GM12878 (cell line): Measurements from ENCODE around the gene ARPC1B. TPM values are rescaled to one million over a fixed set of nuclear protein-coding genes. Genes with fewer than 3 reads are reported as not detected.

ENCODE experiments used
- ATAC-seq: fragments of 200-7000 bp; cut with Tn5 transposase; 3 replicates; pipeline ENCODE4 v1.9.1; 2020; ENCODE audit warnings: mild to moderate bottlenecking, moderate library complexity
- BruUV-seq: library from RNA; stranded (reverse); fragments of 400-500 nt; replicated peaks from 2 replicates; lab custom pipeline; 2021; lab: Mats Ljungman, UMichigan
- CTCF ChIA-PET: fragments of 300-600 bp; sonication (Branson Sonifier 250); formaldehyde crosslinking; extraction: SDS; loops from one replicate; lab custom pipeline; 2021; ENCODE audit warnings: inconsistent platforms; lab: Yijun Ruan, JAX
- POLR2A ChIA-PET: fragments of 350-600 bp; formaldehyde crosslinking; extraction: SDS; loops from one replicate; lab custom pipeline; 2021; ENCODE audit warnings: inconsistent platforms; lab: Charles Lee
- RAD21 ChIA-PET: fragments of 300-600 bp; sonication (Branson Sonifier 250); formaldehyde crosslinking; loops from one replicate; lab custom pipeline; 2023; ENCODE audit warnings: antibody characterized with exemption; ENCODE audit not compliant: unreplicated experiment; lab: Charles Lee
- SMC1A ChIA-PET: fragments of 300-600 bp; sonication (Branson Sonifier 250); formaldehyde crosslinking; loops from one replicate; lab custom pipeline; 2023; ENCODE audit not compliant: unreplicated experiment, uncharacterized antibody; lab: Charles Lee
- DNase-seq: peaks from one replicate; pipeline ENCODE4 v3.0.0-alpha.2; 2011; ENCODE audit warnings: low read depth, low spot score
- FAIRE-seq: peaks from 3 replicates; lab custom pipeline; 2011; peaks lifted over from hg19 to GRCh38; lab: Jason Lieb, UNC
- H2AFZ ChIP-seq: 2 replicates; pipeline ENCODE4 v1.6.0; 2011; ENCODE audit warnings: low read depth, low read length, control low read depth; ENCODE audit not compliant: control insufficient read depth
- H3K27ac ChIP-seq: 2 replicates; pipeline ENCODE4 v1.5.1; 2011; ENCODE audit warnings: control low read depth; ENCODE audit not compliant: control insufficient read depth, insufficient read depth
- H3K27me3 ChIP-seq, 2 experiments: replicated peaks in 1 of 2; 2 replicates each; pipeline versions ENCODE4 v1.6.0 to v1.6.1; 2011; ENCODE audit warnings: low read length in 1 of 2; ENCODE audit not compliant: control insufficient read depth in 2 of 2, insufficient read depth in 2 of 2
- H3K36me3 ChIP-seq, 2 experiments: 2 replicates each; pipeline ENCODE4 v1.5.1; 2011; ENCODE audit warnings: low read length in 1 of 2; ENCODE audit not compliant: control insufficient read depth in 2 of 2, insufficient read depth in 2 of 2
- H3K4me1 ChIP-seq: 2 replicates; pipeline ENCODE4 v1.6.1; 2011; ENCODE audit warnings: mild to moderate bottlenecking, low read length, moderate library complexity, mixed read lengths; ENCODE audit not compliant: control insufficient read depth, insufficient read depth
- H3K4me2 ChIP-seq: 2 replicates; pipeline ENCODE4 v1.6.0; 2011; ENCODE audit warnings: control low read depth; ENCODE audit not compliant: control insufficient read depth, insufficient read depth
- H3K4me3 ChIP-seq: fragments of 200-600 bp; sonication (generic); 2 replicates; pipeline ENCODE4 v1.5.1; 2016
- H3K79me2 ChIP-seq: 2 replicates; pipeline ENCODE4 v1.6.0; 2011; ENCODE audit warnings: low read length; ENCODE audit not compliant: control insufficient read depth, insufficient read depth
- H3K9ac ChIP-seq: 2 replicates; pipeline ENCODE4 v1.8.0; 2011; ENCODE audit warnings: low read length, control low read depth, mixed read lengths; ENCODE audit not compliant: control insufficient read depth, insufficient read depth
- H3K9me3 ChIP-seq: replicated peaks from 3 replicates; pipeline ENCODE4 v1.5.1; 2011; ENCODE audit warnings: mild to moderate bottlenecking, low read length; ENCODE audit not compliant: control insufficient read depth, insufficient read depth
- H4K20me1 ChIP-seq: 2 replicates; pipeline ENCODE4 v1.6.0; 2011; ENCODE audit not compliant: control insufficient read depth, insufficient read depth
- ATF7 ChIP-seq: fragments of 450-650 bp; IDR thresholded peaks from 2 replicates; pipeline ENCODE4 v1.6.1; 2016; ENCODE audit warnings: low read depth, mild to moderate bottlenecking
- CBFB ChIP-seq: IDR thresholded peaks from 2 replicates; pipeline ENCODE4 v1.6.1; 2016; ENCODE audit warnings: antibody characterized with exemption, low read depth
- CHD1 ChIP-seq: IDR thresholded peaks from 2 replicates; pipeline ENCODE4 v1.6.1; 2012; ENCODE audit warnings: low read depth, low read length, improper control_type of control experiment
- DPF2 ChIP-seq: fragments of 450-650 bp; IDR thresholded peaks from 2 replicates; pipeline ENCODE4 v1.6.1; 2017; ENCODE audit warnings: mild to moderate bottlenecking
- HDAC6 ChIP-seq: fragments of 200-600 bp; sonication (generic); IDR thresholded peaks from one replicate; pipeline ENCODE4 v1.8.0; 2017; ENCODE audit warnings: antibody characterized with exemption; ENCODE audit not compliant: unreplicated experiment
- IKZF2 ChIP-seq, 2 experiments: fragments of 450-650 bp; IDR thresholded peaks; 2 replicates each; pipeline ENCODE4 v1.6.1; 2017; ENCODE audit warnings: mild to moderate bottlenecking in 2 of 2, moderate library complexity in 2 of 2
- LARP7 ChIP-seq: fragments of 450-650 bp; IDR thresholded peaks from 2 replicates; pipeline ENCODE4 v1.6.1; 2017; ENCODE audit warnings: mild to moderate bottlenecking
- PAX8 ChIP-seq: fragments of 450-650 bp; IDR thresholded peaks from 2 replicates; pipeline ENCODE4 v1.6.1; 2017; ENCODE audit warnings: mild to moderate bottlenecking, moderate library complexity
- POLR2AphosphoS5 ChIP-seq: IDR thresholded peaks from 2 replicates; pipeline ENCODE4 v1.6.1; 2011; ENCODE audit warnings: mild to moderate bottlenecking, low read length, inconsistent platforms
- SIN3A ChIP-seq: IDR thresholded peaks from 2 replicates; pipeline ENCODE4 v1.6.1; 2012; ENCODE audit warnings: low read depth, low read length, improper control_type of control experiment
- SPI1 ChIP-seq: IDR thresholded peaks from 2 replicates; pipeline ENCODE4 v1.6.1; 2011; ENCODE audit warnings: low read depth, mild to moderate bottlenecking, low read length, moderate library complexity, borderline replicate concordance; ENCODE audit not compliant: insufficient read depth
- TARDBP ChIP-seq: IDR thresholded peaks from 2 replicates; pipeline ENCODE4 v1.6.1; 2016; ENCODE audit warnings: borderline replicate concordance
- TCF12 ChIP-seq: IDR thresholded peaks from 2 replicates; pipeline ENCODE4 v1.6.1; 2011; ENCODE audit warnings: low read depth, mild to moderate bottlenecking, low read length
- ZBTB11 ChIP-seq: fragments of 450-650 bp; formaldehyde crosslinking; IDR thresholded peaks from 2 replicates; pipeline ENCODE4 v1.5.0; 2022; ENCODE audit warnings: mild to moderate bottlenecking, missing genetic modification characterization
- ZNF217 ChIP-seq: fragments of 450-650 bp; IDR thresholded peaks from 2 replicates; pipeline ENCODE4 v1.6.1; 2017; ENCODE audit warnings: antibody characterized with exemption, mild to moderate bottlenecking
- WGBS: methylation state at CpG from one replicate; pipeline ENCODE4 v1.1.6; 2016; ENCODE audit warnings: low lambda C conversion rate; ENCODE audit not compliant: insufficient replicate concordance, insufficient coverage; ENCODE audit errors: missing lambda C conversion rate; 5-methylcytosine and 5-hydroxymethylcytosine counted together
- in situ Hi-C: fragments of 300-500 bp; cut with MboI; formaldehyde crosslinking; loops from 9 replicates; pipeline ENCODE4 v1.14.3; 2018; ENCODE audit warnings: mixed read lengths
- intact Hi-C: fragments of 100-400 bp; cut with micrococcal nuclease; formaldehyde crosslinking; loops from one replicate; pipeline ENCODE4 v1.14.2; 2022; ENCODE audit not compliant: unreplicated experiment
- polyA plus RNA-seq, 11 experiments: library from polyadenylated mRNA; depleted of rRNA in 4 of 11; unstranded in 6 of 11; stranded (reverse) in 5 of 11; fragments of >200 nt; fragmentation: Nextera tagmentation in 4 of 11; fragmentation: Illumina TruSeq in 1 of 11; extraction: Ambion mirVana in 4 of 11; extraction: Trizol in 1 of 11; gene quantifications; 1 replicate in 1 of 11; 2 replicates in 10 of 11; pipeline versions ENCODE4 v1.2.1 to v1.2.3, GENCODE V29; 2011 to 2016; ENCODE audit warnings: inconsistent platforms in 2 of 11, missing spikeins in 2 of 11, low read depth in 1 of 11
- total RNA-seq, 4 experiments: library from RNA; depleted of rRNA in 3 of 4; stranded (reverse); fragments of >200 nt in 3 of 4; fragmentation: Illumina TruSeq in 1 of 4; extraction: Trizol in 1 of 4; gene quantifications; 2 replicates each; pipeline versions ENCODE4 v1.2.1 to v1.2.3, GENCODE V29; 2013 to 2021
- TF ChIP-seq, protein P1 (sequence below): fragments of 450-650 bp; IDR thresholded peaks from 2 replicates; pipeline ENCODE4 v1.6.1; 2016; ENCODE audit warnings: mild to moderate bottlenecking

ARPC1B gene
- total and polyA plus RNA-seq, 10 of the 15 experiments (the other 5 are each of a cell fraction or from before 2014, with no cell fraction given), result 14.1 to 762 (median 387) TPM

GRCh38 chr7:99375070-99375807 is 709 bp downstream of the ARPC1B start:
- FAIRE-seq, result no peak
- intact Hi-C loops (no loop called here), in situ Hi-C loops (no loop called here)
- Histone ChIP-seq H3K79me2 (peaks cover 46% of the 10 kb centered on the region), H3K27me3 (no peaks in the 10 kb centered on the region), H3K9me3 (no peaks in the 10 kb centered on the region), H3K4me1 (peaks cover 30% of the 10 kb centered on the region), H3K36me3 (peaks cover 0 to 7% of the 10 kb centered on the region in 2 experiments; a peak in 3 of 4 replicates), H3K4me2 (peak overlapping the region; percentile 94), H3K4me3 (peak overlapping the region; percentile 96), H2AFZ (no peak overlapping the region), H3K27ac (peak overlapping the region; percentile 85), H3K9ac (peak overlapping the region; percentile 73), H4K20me1 (no peaks in the 10 kb centered on the region; the same call in 1 of the 2 replicates)
- DNase-seq, result no peak
- SMC1A ChIA-PET, result no interaction called here
- CTCF ChIA-PET, result interaction anchor here (1.2 to 1.4 kb wide), 2 partner anchors 12 to 33 kb away, joined by 4 to 7 read pairs; partner anchors contain the start of genes BUD31 and PDAP1
- 2% methylated on average over 38 of the region's 58 CpGs for WGBS
- no TSS peak for BruUV-seq
- peak; percentile 70 for ATAC-seq
- RAD21 ChIA-PET, result interaction anchor here (1.6 kb wide), 1 partner anchor 33 kb away, joined by 8 read pairs; the partner anchor contains the start of genes BUD31 and PDAP1
- POLR2A ChIA-PET, result interaction anchor here (0.5 to 1.8 kb wide), 11 partner anchors 12 to 836 kb away, joined by 3 to 9 read pairs (median 4); partner anchors contain the start of genes ARPC1A, BUD31 and PDAP1
- TF ChIP-seq ATF7 (no peak), IKZF2 (IDR thresholded peaks at IDR 0.05) (peak in 1 of 2 experiments; percentile 11; a peak in 1 of 4 replicates), SIN3A (0 out of 2 replicates have a peak, but pooled peaks have one; percentile 43), DPF2 (peak; percentile 59), POLR2AphosphoS5 (peak; percentile 60), ZNF217 (peak; percentile 79; the same call in 1 of the 2 replicates), ZBTB11 (CRISPR knock-in tag) (no peak), LARP7 (peak; percentile 92), HDAC6 (no peak), SPI1 (peak; percentile 45; the same call in 1 of the 2 replicates), CBFB (0 out of 2 replicates have a peak, but pooled peaks have one; percentile 27), CHD1 (no peak), TARDBP (peak; percentile 66; the same call in 1 of the 2 replicates), PAX8 (no peak), TCF12 (0 out of 2 replicates have a peak, but pooled peaks have one; percentile 30)
- TF ChIP-seq, protein P1, sequence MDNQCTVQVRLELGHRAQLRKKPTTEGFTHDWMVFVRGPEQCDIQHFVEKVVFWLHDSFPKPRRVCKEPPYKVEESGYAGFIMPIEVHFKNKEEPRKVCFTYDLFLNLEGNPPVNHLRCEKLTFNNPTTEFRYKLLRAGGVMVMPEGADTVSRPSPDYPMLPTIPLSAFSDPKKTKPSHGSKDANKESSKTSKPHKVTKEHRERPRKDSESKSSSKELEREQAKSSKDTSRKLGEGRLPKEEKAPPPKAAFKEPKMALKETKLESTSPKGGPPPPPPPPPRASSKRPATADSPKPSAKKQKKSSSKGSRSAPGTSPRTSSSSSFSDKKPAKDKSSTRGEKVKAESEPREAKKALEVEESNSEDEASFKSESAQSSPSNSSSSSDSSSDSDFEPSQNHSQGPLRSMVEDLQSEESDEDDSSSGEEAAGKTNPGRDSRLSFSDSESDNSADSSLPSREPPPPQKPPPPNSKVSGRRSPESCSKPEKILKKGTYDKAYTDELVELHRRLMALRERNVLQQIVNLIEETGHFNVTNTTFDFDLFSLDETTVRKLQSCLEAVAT, result no peak
